ENCODE results near the gene MAN2A2.

DNA sequence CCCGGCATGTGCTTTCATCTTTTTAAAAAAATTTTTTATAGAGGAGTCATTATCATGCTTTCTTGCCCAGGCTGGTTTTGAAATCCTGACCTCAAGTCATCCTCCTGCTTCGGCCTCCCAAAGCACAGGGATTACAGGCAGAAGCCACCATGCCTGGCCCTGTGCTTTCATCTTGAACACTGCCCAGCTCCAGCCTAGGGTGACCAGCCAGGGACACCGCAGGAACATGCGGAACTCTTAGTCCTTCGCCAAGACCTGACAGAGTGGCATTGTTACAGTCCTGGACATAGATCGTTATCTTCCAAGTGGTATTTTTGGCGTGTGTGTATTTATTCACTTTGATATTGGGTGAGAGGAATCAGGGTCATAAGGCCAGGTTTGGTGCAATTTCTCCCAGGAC is 42.7 kb upstream of the MAN2A2 start:
- TF ChIP-seq ZFX (IDR thresholded peaks at IDR 0.05) (no peak), CTCF (conservative IDR thresholded peaks at IDR 0.05) (no peak)

Measured in C4-2B (cell line).